ENCODE measurements around the gene IL2RA. TPM values are rescaled to one million over a fixed set of nuclear protein-coding genes. Genes with fewer than 3 reads are reported as not detected.

Gene IL2RA
- total and polyA plus RNA-seq, 9 of the 15 experiments (the other 6 are each of a cell fraction or from before 2014, with no cell fraction given) = 0.95 TPM; not detected in 8

DNA sequence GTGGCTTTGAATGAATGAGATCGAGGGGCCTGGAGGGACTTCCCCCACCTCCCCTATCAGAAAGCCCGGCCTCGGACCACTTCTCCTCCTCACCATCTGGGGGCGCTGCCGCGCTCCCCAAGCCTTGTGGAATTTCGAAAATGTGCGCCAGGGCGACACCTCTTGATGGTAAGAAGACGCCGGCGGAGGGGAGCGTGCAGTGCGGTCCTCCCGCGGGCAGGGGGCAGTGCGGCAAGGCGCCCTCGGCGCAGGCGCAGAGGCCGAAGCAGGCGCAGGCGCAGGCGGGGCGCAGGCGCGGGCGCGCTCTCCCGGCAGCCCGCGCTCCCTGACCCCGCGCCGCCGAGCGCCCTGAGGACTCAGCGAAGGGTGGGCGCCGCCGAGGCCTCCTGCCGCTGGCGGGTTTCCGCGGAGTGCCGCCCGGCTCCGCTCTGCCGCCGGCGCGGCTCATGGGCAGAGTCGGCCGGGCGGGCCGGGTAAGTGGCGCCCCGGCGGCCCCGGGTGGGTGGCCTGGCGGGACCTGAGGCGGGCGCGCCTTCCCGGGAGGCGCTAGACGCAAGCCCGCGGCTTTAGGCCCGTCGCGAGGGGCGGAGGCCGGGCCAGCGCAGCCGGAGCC, 26.7 kb upstream of the IL2RA start, which contains the start of gene RBM17 (continued):
- TF ChIP-seq, protein P1, sequence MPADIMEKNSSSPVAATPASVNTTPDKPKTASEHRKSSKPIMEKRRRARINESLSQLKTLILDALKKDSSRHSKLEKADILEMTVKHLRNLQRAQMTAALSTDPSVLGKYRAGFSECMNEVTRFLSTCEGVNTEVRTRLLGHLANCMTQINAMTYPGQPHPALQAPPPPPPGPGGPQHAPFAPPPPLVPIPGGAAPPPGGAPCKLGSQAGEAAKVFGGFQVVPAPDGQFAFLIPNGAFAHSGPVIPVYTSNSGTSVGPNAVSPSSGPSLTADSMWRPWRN (IDR thresholded peaks at IDR 0.05; ENCODE audit: low read depth) = no peak
- no peak for TF ChIP-seq GABPB2 (CRISPR knock-in tag; conservative IDR thresholded peaks at IDR 0.05)
- TF ChIP-seq, protein P2, sequence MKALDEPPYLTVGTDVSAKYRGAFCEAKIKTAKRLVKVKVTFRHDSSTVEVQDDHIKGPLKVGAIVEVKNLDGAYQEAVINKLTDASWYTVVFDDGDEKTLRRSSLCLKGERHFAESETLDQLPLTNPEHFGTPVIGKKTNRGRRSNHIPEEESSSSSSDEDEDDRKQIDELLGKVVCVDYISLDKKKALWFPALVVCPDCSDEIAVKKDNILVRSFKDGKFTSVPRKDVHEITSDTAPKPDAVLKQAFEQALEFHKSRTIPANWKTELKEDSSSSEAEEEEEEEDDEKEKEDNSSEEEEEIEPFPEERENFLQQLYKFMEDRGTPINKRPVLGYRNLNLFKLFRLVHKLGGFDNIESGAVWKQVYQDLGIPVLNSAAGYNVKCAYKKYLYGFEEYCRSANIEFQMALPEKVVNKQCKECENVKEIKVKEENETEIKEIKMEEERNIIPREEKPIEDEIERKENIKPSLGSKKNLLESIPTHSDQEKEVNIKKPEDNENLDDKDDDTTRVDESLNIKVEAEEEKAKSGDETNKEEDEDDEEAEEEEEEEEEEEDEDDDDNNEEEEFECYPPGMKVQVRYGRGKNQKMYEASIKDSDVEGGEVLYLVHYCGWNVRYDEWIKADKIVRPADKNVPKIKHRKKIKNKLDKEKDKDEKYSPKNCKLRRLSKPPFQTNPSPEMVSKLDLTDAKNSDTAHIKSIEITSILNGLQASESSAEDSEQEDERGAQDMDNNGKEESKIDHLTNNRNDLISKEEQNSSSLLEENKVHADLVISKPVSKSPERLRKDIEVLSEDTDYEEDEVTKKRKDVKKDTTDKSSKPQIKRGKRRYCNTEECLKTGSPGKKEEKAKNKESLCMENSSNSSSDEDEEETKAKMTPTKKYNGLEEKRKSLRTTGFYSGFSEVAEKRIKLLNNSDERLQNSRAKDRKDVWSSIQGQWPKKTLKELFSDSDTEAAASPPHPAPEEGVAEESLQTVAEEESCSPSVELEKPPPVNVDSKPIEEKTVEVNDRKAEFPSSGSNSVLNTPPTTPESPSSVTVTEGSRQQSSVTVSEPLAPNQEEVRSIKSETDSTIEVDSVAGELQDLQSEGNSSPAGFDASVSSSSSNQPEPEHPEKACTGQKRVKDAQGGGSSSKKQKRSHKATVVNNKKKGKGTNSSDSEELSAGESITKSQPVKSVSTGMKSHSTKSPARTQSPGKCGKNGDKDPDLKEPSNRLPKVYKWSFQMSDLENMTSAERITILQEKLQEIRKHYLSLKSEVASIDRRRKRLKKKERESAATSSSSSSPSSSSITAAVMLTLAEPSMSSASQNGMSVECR (CRISPR knock-in tag; IDR thresholded peaks at IDR 0.05) = peak; percentile 45; the same call in 1 of the 2 replicates
- TF ChIP-seq SRSF3 (IDR thresholded peaks at IDR 0.05; ENCODE audit: insufficient read depth, low read length) = no peak
- TF ChIP-seq HMGN3 (IDR thresholded peaks at IDR 0.05; ENCODE audit: borderline replicate concordance, extremely low read depth, insufficient read length, low read depth, low read length) = peak; percentile 54
- TF ChIP-seq POU5F1 (IDR thresholded peaks at IDR 0.05; ENCODE audit: borderline replicate concordance, low read depth, low read length, partially characterized antibody) = peak; percentile 76
- no peak; the same call in 1 of the 2 replicates for TF ChIP-seq PHF21A (IDR thresholded peaks at IDR 0.05; ENCODE audit: borderline replicate concordance, low read depth)
- TF ChIP-seq FOS (IDR thresholded peaks at IDR 0.05; ENCODE audit: extremely low read depth, insufficient read length) = no peak
- no peak for TF ChIP-seq ZNF280A (IDR thresholded peaks at IDR 0.05; ENCODE audit: low read depth, partially characterized antibody)
- no peak for TF ChIP-seq DNMT1 (IDR thresholded peaks at IDR 0.05)
- peak; percentile 92; the same call in 1 of the 2 replicates for TF ChIP-seq CBX1 (IDR thresholded peaks at IDR 0.05; ENCODE audit: low read depth)
- no peak for TF ChIP-seq TAL1 (IDR thresholded peaks at IDR 0.05)
- TF ChIP-seq HNRNPLL (IDR thresholded peaks at IDR 0.05; ENCODE audit: low read depth, low read length, poor library complexity, severe bottlenecking) = peak; percentile 49
- no peak for TF ChIP-seq GATAD2A (IDR thresholded peaks at IDR 0.05)
- no peak for TF ChIP-seq TRIM24 (IDR thresholded peaks at IDR 0.05)
- TF ChIP-seq CBFA2T3 (IDR thresholded peaks at IDR 0.05) = peak; percentile 8; the same call in 1 of the 2 replicates
- TF ChIP-seq HNRNPUL1 (IDR thresholded peaks at IDR 0.05; ENCODE audit: low read length) = no peak
- no peak for TF ChIP-seq SAFB2 (IDR thresholded peaks at IDR 0.05; ENCODE audit: borderline replicate concordance, low read depth, low read length, severe bottlenecking)
- no peak for TF ChIP-seq RBM34 (IDR thresholded peaks at IDR 0.05; ENCODE audit: borderline replicate concordance, insufficient read depth, low read length)
- TF ChIP-seq ESRRA (IDR thresholded peaks at IDR 0.05; ENCODE audit: borderline replicate concordance, low read depth) = peak; percentile 34
- TF ChIP-seq, protein P3, sequence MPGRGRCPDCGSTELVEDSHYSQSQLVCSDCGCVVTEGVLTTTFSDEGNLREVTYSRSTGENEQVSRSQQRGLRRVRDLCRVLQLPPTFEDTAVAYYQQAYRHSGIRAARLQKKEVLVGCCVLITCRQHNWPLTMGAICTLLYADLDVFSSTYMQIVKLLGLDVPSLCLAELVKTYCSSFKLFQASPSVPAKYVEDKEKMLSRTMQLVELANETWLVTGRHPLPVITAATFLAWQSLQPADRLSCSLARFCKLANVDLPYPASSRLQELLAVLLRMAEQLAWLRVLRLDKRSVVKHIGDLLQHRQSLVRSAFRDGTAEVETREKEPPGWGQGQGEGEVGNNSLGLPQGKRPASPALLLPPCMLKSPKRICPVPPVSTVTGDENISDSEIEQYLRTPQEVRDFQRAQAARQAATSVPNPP (IDR thresholded peaks at IDR 0.05; ENCODE audit: borderline replicate concordance, insufficient read depth, insufficient read length) = no peak
- no peak for TF ChIP-seq MAFF (IDR thresholded peaks at IDR 0.05; ENCODE audit: low read length)
